GM19043 (cell line): ENCODE results near the gene CTNS.

ENCODE experiments used
- ATAC-seq: cut with Tn5 transposase; IDR thresholded peaks from one replicate; pipeline ENCODE4 v1.9.1; 2021; ENCODE audit warnings: low read depth; ENCODE audit not compliant: unreplicated experiment

The CTNS gene

DNA sequence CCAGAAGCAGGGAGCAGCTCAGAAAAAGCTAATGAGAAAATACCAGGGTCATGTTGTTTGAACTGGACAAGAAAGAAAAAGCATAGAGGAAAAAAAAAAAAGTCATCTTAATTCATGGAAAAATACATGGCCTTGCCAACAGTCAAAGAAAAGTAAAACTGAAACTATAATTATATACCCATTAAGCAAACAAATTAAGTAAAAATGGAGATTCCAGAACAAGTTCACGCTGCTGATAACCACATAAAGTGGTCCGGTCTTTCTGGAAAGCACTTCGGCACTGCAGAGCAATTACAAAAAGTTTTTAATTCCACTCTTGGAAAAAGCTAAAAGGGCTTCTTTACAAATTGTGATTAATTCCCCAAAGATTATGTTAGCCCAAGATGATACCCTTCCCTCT is 71.8 kb downstream of the CTNS start:
- no peak for ATAC-seq

GRCh38 chr17:3710951-3711383 is 74.4 kb downstream of the CTNS start:
- peak; percentile 89 for ATAC-seq
